ENCODE measurements around the gene CLCA1. TPM values are rescaled to one million over a fixed set of nuclear protein-coding genes. Genes with fewer than 3 reads are reported as not detected.

The CLCA1 gene
- polyA plus RNA-seq, 2 of the 4 experiments (the other 2 are of a cell fraction): not detected

DNA sequence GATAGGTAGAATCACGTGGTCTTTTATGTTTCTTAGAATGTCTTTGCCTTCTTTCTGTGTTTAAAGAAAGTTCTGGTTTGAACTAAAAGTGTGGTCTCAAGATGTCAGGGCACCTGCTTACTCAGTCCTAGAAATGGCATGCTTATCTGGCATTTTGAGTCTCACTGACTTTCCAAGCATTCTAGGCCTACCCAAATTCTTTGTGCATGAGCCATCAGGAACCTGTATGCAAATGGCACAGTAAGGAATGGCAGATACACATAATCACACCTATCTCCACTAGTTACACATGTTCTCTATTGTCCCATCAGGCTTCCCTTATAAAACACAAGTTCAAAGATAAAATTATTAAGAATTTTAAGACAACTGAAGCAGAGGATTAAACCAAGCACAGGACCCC, 48.6 kb downstream of the CLCA1 start:
- ATAC-seq (no peak), FAIRE-seq (no peak), DNase-seq (ENCODE audit: low read depth in 1 of 2, low spot score in 1 of 2) (no peak)
- POLR2A ChIA-PET: no interaction called here
- CTCF ChIA-PET: interaction anchor here (1.8 kb wide), 1 partner anchor 9 kb away, joined by 4 read pairs; no protein-coding TSS in a partner anchor
- Histone ChIP-seq H3K4me3 (no peak overlapping the region), H3K9me3 (no peaks in the 10 kb centered on the region), H3K4me2 (no peak overlapping the region), H3K4me1 (no peaks in the 10 kb centered on the region), H3K27ac (no peak overlapping the region)
- WGBS (ENCODE audit: missing lambda C conversion rate): 7% methylated on average over 1 of the region's 1 CpG
- no peak for TF ChIP-seq EHF (CRISPR knock-in tag; IDR thresholded peaks at IDR 0.05)
- TF ChIP-seq POLR2A (IDR thresholded peaks at IDR 0.05; ENCODE audit: low read length): no peak
- TF ChIP-seq BHLHE40 (IDR thresholded peaks at IDR 0.05; ENCODE audit: low read depth, low read length): no peak
- TF ChIP-seq KDM5A (IDR thresholded peaks at IDR 0.05): no peak
- TF ChIP-seq CBX2 (IDR thresholded peaks at IDR 0.05; ENCODE audit: borderline replicate concordance, low read depth): no peak
- TF ChIP-seq RARB (CRISPR knock-in tag; IDR thresholded peaks at IDR 0.05): no peak
- TF ChIP-seq RNF2 (IDR thresholded peaks at IDR 0.05; ENCODE audit: borderline replicate concordance, low read depth): no peak
- no peak for TF ChIP-seq ESRRA (IDR thresholded peaks at IDR 0.05; ENCODE audit: borderline replicate concordance, low read length)
- TF ChIP-seq TP53 (CRISPR knock-in tag; IDR thresholded peaks at IDR 0.05): no peak
- TF ChIP-seq, protein P1, sequence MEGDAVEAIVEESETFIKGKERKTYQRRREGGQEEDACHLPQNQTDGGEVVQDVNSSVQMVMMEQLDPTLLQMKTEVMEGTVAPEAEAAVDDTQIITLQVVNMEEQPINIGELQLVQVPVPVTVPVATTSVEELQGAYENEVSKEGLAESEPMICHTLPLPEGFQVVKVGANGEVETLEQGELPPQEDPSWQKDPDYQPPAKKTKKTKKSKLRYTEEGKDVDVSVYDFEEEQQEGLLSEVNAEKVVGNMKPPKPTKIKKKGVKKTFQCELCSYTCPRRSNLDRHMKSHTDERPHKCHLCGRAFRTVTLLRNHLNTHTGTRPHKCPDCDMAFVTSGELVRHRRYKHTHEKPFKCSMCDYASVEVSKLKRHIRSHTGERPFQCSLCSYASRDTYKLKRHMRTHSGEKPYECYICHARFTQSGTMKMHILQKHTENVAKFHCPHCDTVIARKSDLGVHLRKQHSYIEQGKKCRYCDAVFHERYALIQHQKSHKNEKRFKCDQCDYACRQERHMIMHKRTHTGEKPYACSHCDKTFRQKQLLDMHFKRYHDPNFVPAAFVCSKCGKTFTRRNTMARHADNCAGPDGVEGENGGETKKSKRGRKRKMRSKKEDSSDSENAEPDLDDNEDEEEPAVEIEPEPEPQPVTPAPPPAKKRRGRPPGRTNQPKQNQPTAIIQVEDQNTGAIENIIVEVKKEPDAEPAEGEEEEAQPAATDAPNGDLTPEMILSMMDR (IDR thresholded peaks at IDR 0.05): no peak
- no peak for TF ChIP-seq ZFP36 (IDR thresholded peaks at IDR 0.05; ENCODE audit: borderline replicate concordance, partially characterized antibody)
- TF ChIP-seq MAFK (IDR thresholded peaks at IDR 0.05; ENCODE audit: partially characterized antibody): no peak
- TF ChIP-seq PBX3 (IDR thresholded peaks at IDR 0.05): no peak
- no peak for TF ChIP-seq SMC3 (IDR thresholded peaks at IDR 0.05)
- TF ChIP-seq, protein P2, sequence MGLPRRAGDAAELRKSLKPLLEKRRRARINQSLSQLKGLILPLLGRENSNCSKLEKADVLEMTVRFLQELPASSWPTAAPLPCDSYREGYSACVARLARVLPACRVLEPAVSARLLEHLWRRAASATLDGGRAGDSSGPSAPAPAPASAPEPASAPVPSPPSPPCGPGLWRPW (IDR thresholded peaks at IDR 0.05): no peak
- TF ChIP-seq NR3C1 (IDR thresholded peaks at IDR 0.05): no peak
- no peak for TF ChIP-seq KDM1A (IDR thresholded peaks at IDR 0.05; ENCODE audit: low read depth)
- no peak for TF ChIP-seq FOXS1 (CRISPR knock-in tag; IDR thresholded peaks at IDR 0.05)
- TF ChIP-seq CBX8 (IDR thresholded peaks at IDR 0.05): no peak
- no peak for TF ChIP-seq ZNF302 (CRISPR knock-in tag; IDR thresholded peaks at IDR 0.05)

- no peak overlapping the region for H3K27ac ChIP-seq
- no peaks in the 10 kb centered on the region for H3K9me3 ChIP-seq
- ChIA-PET CTCF (interaction anchor here (1.3 kb wide), 1 partner anchor 13 kb away, joined by 4 read pairs; no protein-coding TSS in a partner anchor), POLR2A (no interaction called here)
- H3K4me3 ChIP-seq: no peak overlapping the region
- 23% methylated on average over 4 of the region's 4 CpGs for WGBS (ENCODE audit: missing lambda C conversion rate)
- H3K4me1 ChIP-seq: no peaks in the 10 kb centered on the region
- no peak for DNase-seq (ENCODE audit: low read depth in 1 of 2, low spot score in 1 of 2)
- no peak for FAIRE-seq
- ATAC-seq: no peak
- no peak overlapping the region for H3K4me2 ChIP-seq
- no peak for TF ChIP-seq REST (IDR thresholded peaks at IDR 0.05)
- TF ChIP-seq MAZ (IDR thresholded peaks at IDR 0.05; ENCODE audit: borderline replicate concordance, low read depth, low read length): no peak
- no peak for TF ChIP-seq RFX5 (IDR thresholded peaks at IDR 0.05)
- TF ChIP-seq RCOR1 (IDR thresholded peaks at IDR 0.05; ENCODE audit: low read depth, low read length): no peak
- no peak for TF ChIP-seq CHD2 (IDR thresholded peaks at IDR 0.05; ENCODE audit: low read length, partially characterized antibody)
These were observed 52.2 kb downstream of the CLCA1 start for GRCh38 chr1:86520789-86521521.

All from A549 (cell line).